Transverse colon (tissue), 4 donors: ENCODE measurements around the gene MPV17L. TPM values are rescaled to one million over a fixed set of nuclear protein-coding genes. Genes with fewer than 3 reads are reported as not detected.
"Not testable (repeated sequence)": the region's sequence is repeated elsewhere in the genome, so short reads cannot be mapped to it uniquely, and the experiment has no call there.

ENCODE experiments used
- DNase-seq: peaks from one replicate; pipeline ENCODE4 v3.0.0-alpha.2; 2019
- H3K27ac ChIP-seq, 4 donors: fragments of 200-600 bp; sonication (generic); 2 replicates each; pipeline ENCODE4 v1.5.1; 2016 to 2018; ENCODE audit warnings: inconsistent platforms in 4 of 4
- H3K27me3 ChIP-seq: fragments of 200-600 bp; sonication (generic); 2 replicates; pipeline ENCODE4 v1.5.1; 2017; ENCODE audit warnings: inconsistent platforms
- H3K36me3 ChIP-seq, 4 donors: fragments of 200-600 bp; sonication (generic); 2 replicates each; pipeline ENCODE4 v1.5.1; 2017 to 2019; ENCODE audit warnings: inconsistent platforms in 4 of 4
- H3K4me1 ChIP-seq, 4 donors: fragments of 200-600 bp; sonication (generic); 2 replicates each; pipeline ENCODE4 v1.5.1; 2017 to 2020; ENCODE audit warnings: inconsistent platforms in 4 of 4
- H3K4me3 ChIP-seq, 4 donors: fragments of 200-600 bp; sonication (generic); 1 replicate in 1 of 4; 2 replicates in 3 of 4; pipeline versions ENCODE4 v1.5.1 to v1.6.1; 2017 to 2019; ENCODE audit warnings: inconsistent platforms in 4 of 4
- H3K9me3 ChIP-seq, 2 donors: fragments of 200-600 bp; sonication (generic); 2 replicates each; pipeline ENCODE4 v1.5.1; 2017 to 2019; ENCODE audit warnings: inconsistent platforms in 2 of 2
- CTCF ChIP-seq, 5 experiments: fragments of 200-600 bp in 3 of 5; fragments of 450-650 bp in 2 of 5; sonication (generic) in 3 of 5; IDR thresholded peaks; 1 replicate in 2 of 5; 2 replicates in 3 of 5; pipeline ENCODE4 v1.5.1; 2016 to 2017; ENCODE audit warnings: antibody characterized with exemption in 5 of 5, inconsistent platforms in 3 of 5, mild to moderate bottlenecking in 2 of 5, moderate library complexity in 1 of 5
- EP300 ChIP-seq: sonication (generic); formaldehyde crosslinking; IDR thresholded peaks from one replicate; pipeline ENCODE4 v1.6.1; 2017; ENCODE audit warnings: antibody characterized with exemption, low read depth
- POLR2A ChIP-seq: fragments of 450-650 bp; IDR thresholded peaks from one replicate; pipeline ENCODE4 v1.6.1; 2016; ENCODE audit warnings: antibody characterized with exemption, mild to moderate bottlenecking, moderate library complexity
- POLR2AphosphoS5 ChIP-seq, 3 donors: sonication (generic); formaldehyde crosslinking; IDR thresholded peaks; one replicate each; pipeline ENCODE4 v1.6.1; 2016; ENCODE audit warnings: antibody characterized with exemption in 3 of 3
- WGBS, 2 donors: methylation state at CpG; one replicate each; pipeline ENCODE4 v1.1.5; 2018; ENCODE audit warnings: low coverage in 1 of 2; 5-methylcytosine and 5-hydroxymethylcytosine counted together
- in situ Hi-C, 4 donors: fragments of 200-750 bp; cut with MboI; loops; one replicate each; pipeline versions ENCODE4 v1.15.0 to v1.15.1; 2017; ENCODE audit warnings: low sequenced_read_pairs in 3 of 4, low pct_ligation_motif_present in 1 of 4, low pct_unique_long_range_greater_than_20kb in 1 of 4
- intact Hi-C: fragments of 100-400 bp; cut with DNase I; formaldehyde crosslinking; loops from one replicate; pipeline ENCODE4 v1.15.1; 2023; ENCODE audit warnings: low total_unique reads
- total RNA-seq, 4 donors: library from RNA; depleted of rRNA; stranded (reverse); fragments of >200 nt; gene quantifications; one replicate each; pipeline ENCODE4 v1.1.0, GENCODE V29; 2016

MPV17L gene
- total RNA-seq, 4 donors from 2014 or later: 0.37 to 6.3 (median 4.6) TPM

- intact Hi-C loops (no loop called here), in situ Hi-C loops (loop anchor here in 1 of 4 donors (25.0 kb wide), 1 partner anchor 111 kb away; no protein-coding TSS in a partner anchor)
- WGBS, 2 donors: 77 to 91% methylated on average over 6 of the region's 6 CpGs
- H3K27me3 ChIP-seq: no peaks in the 10 kb centered on the region
- no peak overlapping the region for H3K27ac ChIP-seq
- H3K9me3 ChIP-seq: no peaks in the 10 kb centered on the region
- no peak for DNase-seq
- TF ChIP-seq CTCF (IDR thresholded peaks at IDR 0.05) (no peak), POLR2AphosphoS5 (IDR thresholded peaks at IDR 0.05) (no peak), POLR2A (no peak), EP300 (no peak)
- H3K4me1 ChIP-seq: peaks cover 0 to 5% (median 3%) of the 10 kb centered on the region in 4 donors
- no peaks in the 10 kb centered on the region for H3K36me3 ChIP-seq
- no peak overlapping the region for H3K4me3 ChIP-seq
These were observed 30.3 kb downstream of the MPV17L start for GRCh38 chr16:15425861-15426260.

GRCh38 chr16:15426796-15427195 is 31.2 kb downstream of the MPV17L start:
- no peak overlapping the region for H3K27ac ChIP-seq
- intact Hi-C loops (no loop called here), in situ Hi-C loops (loop anchor here in 1 of 4 donors (25.0 kb wide), 1 partner anchor 111 kb away; no protein-coding TSS in a partner anchor)
- WGBS, 2 donors: 78 to 100% methylated on average over 1 to 6 of the region's 6 CpGs
- no peak overlapping the region for H3K4me3 ChIP-seq
- H3K27me3 ChIP-seq: no peaks in the 10 kb centered on the region
- H3K4me1 ChIP-seq: peaks cover 0 to 5% (median 3%) of the 10 kb centered on the region in 4 donors
- H3K9me3 ChIP-seq: no peaks in the 10 kb centered on the region
- TF ChIP-seq POLR2A: no peak
- no peak for TF ChIP-seq POLR2AphosphoS5 (IDR thresholded peaks at IDR 0.05)
- no peak for TF ChIP-seq CTCF (IDR thresholded peaks at IDR 0.05)
- TF ChIP-seq EP300: no peak
- H3K36me3 ChIP-seq: no peaks in the 10 kb centered on the region
- no peak for DNase-seq

- Histone ChIP-seq H3K27ac (peak overlapping the region in 3 of 4 donors; percentile 1 to 34 (median 25)), H3K4me1 (peaks cover 0 to 5% (median 3%) of the 10 kb centered on the region in 4 donors), H3K9me3 (no peaks in the 10 kb centered on the region), H3K4me3 (no peak overlapping the region), H3K27me3 (peaks cover under 1% of the 10 kb centered on the region), H3K36me3 (no peaks in the 10 kb centered on the region)
- intact Hi-C loops (no loop called here), in situ Hi-C loops (loop anchor here in 1 of 4 donors (25.0 kb wide), 1 partner anchor 110 kb away; no protein-coding TSS in a partner anchor)
- TF ChIP-seq EP300 (no peak), POLR2AphosphoS5 (IDR thresholded peaks at IDR 0.05) (peak in 1 of 3 donors; percentile 23), CTCF (IDR thresholded peaks at IDR 0.05) (peak; percentile 53 to 74 (median 62)), POLR2A (no peak)
- DNase-seq: peak; percentile 55
- 0 to 8% methylated on average over 4 to 8 of the region's 8 CpGs for WGBS, 2 donors
These were observed 32.2 kb downstream of the MPV17L start for GRCh38 chr16:15427648-15428239.

GRCh38 chr16:15430884-15431283 is 35.3 kb downstream of the MPV17L start:
- H3K9me3 ChIP-seq, H3K27ac ChIP-seq, intact Hi-C loops, H3K36me3 ChIP-seq, H3K4me3 ChIP-seq, DNase-seq: not testable (repeated sequence)
- WGBS, 2 donors: 78 to 93% methylated on average over 4 to 11 of the region's 11 CpGs
- Histone ChIP-seq H3K4me1 (peaks cover 0 to 25% (median 7%) of the 10 kb centered on the region in 4 donors), H3K27me3 (peaks cover 32% of the 10 kb centered on the region)
- in situ Hi-C loops: loop anchor here in 1 of 4 donors (25.0 kb wide), 1 partner anchor 106 kb away; no protein-coding TSS in a partner anchor
